Panc1 (cell line): ENCODE measurements around the gene KRT78. TPM values are rescaled to one million over a fixed set of nuclear protein-coding genes. Genes with fewer than 3 reads are reported as not detected.

ENCODE experiments used
- ATAC-seq: fragments of 200-7000 bp; cut with Tn5 transposase; 2 replicates; pipeline ENCODE4 v1.9.1; 2020; ENCODE audit warnings: mild to moderate bottlenecking, moderate library complexity
- BruUV-seq: library from RNA; stranded (reverse); fragments of 400-500 nt; replicated peaks from 2 replicates; lab custom pipeline; 2021; lab: Mats Ljungman, UMichigan
- CTCF ChIA-PET: fragments of 300-600 bp; sonication (Branson Sonifier 250); formaldehyde crosslinking; loops from one replicate; lab custom pipeline; 2022; ENCODE audit warnings: antibody characterized with exemption; lab: Charles Lee
- POLR2A ChIA-PET: fragments of 300-600 bp; sonication (Branson Sonifier 250); formaldehyde crosslinking; loops from one replicate; lab custom pipeline; 2022; ENCODE audit warnings: antibody characterized with exemption; lab: Charles Lee
- DNase-seq: peaks from one replicate; pipeline ENCODE4 v3.0.0-alpha.2; 2010; ENCODE audit warnings: low read depth, low spot score
- H3K27ac ChIP-seq: 2 replicates; pipeline ENCODE4 v1.5.1; 2011; ENCODE audit warnings: mild to moderate bottlenecking, low read length, inconsistent platforms
- H3K27me3 ChIP-seq: fragments of 200-500 bp; sonication (Bioruptor generic); 2 replicates; pipeline ENCODE4 v1.6.0; 2014; ENCODE audit warnings: low read length, inconsistent platforms; ENCODE audit not compliant: control insufficient read depth, insufficient read depth
- H3K36me3 ChIP-seq: fragments of 200-500 bp; sonication (Bioruptor generic); 2 replicates; pipeline ENCODE4 v1.5.1; 2014; ENCODE audit warnings: inconsistent platforms, mild to moderate bottlenecking, low read length, moderate library complexity; ENCODE audit not compliant: control insufficient read depth, insufficient read depth
- H3K4me1 ChIP-seq: 2 replicates; pipeline ENCODE4 v1.5.1; 2011; ENCODE audit warnings: inconsistent platforms, mild to moderate bottlenecking, low read length, moderate library complexity; ENCODE audit not compliant: control insufficient read depth, insufficient read depth
- H3K4me3 ChIP-seq, 2 experiments: 2 replicates each; pipeline ENCODE4 v1.5.1; 2011 to 2012; ENCODE audit warnings: low read depth in 2 of 2, low read length in 2 of 2, mild to moderate bottlenecking in 2 of 2, inconsistent platforms in 1 of 2, moderate library complexity in 1 of 2
- H3K9me3 ChIP-seq: fragments of 200-500 bp; sonication (Bioruptor generic); 2 replicates; pipeline ENCODE4 v1.5.1; 2014; ENCODE audit warnings: low read depth, mild to moderate bottlenecking, inconsistent platforms, low read length, moderate library complexity; ENCODE audit not compliant: control insufficient read depth, insufficient read depth
- CTCF ChIP-seq: fragments of 450-650 bp; IDR thresholded peaks from 2 replicates; pipeline ENCODE4 v1.5.1; 2017; ENCODE audit warnings: mild to moderate bottlenecking
- POLR2AphosphoS5 ChIP-seq: IDR thresholded peaks from 2 replicates; pipeline ENCODE4 v1.6.1; 2012; ENCODE audit warnings: mild to moderate bottlenecking, low read depth, low read length, moderate library complexity
- REST ChIP-seq, 2 experiments: IDR thresholded peaks; 2 replicates each; pipeline ENCODE4 v1.6.1; 2011 to 2012; ENCODE audit warnings: low read depth in 2 of 2, control low read depth in 1 of 2, low read length in 1 of 2, mild to moderate bottlenecking in 1 of 2, moderate library complexity in 1 of 2; ENCODE audit not compliant: insufficient read depth in 1 of 2
- SIN3A ChIP-seq: IDR thresholded peaks from 2 replicates; pipeline ENCODE4 v1.6.1; 2012; ENCODE audit warnings: low read depth, mild to moderate bottlenecking, low read length, moderate library complexity, borderline replicate concordance; ENCODE audit not compliant: insufficient read depth
- TCF7L2 ChIP-seq: IDR thresholded peaks from 2 replicates; pipeline ENCODE4 v1.6.1; 2011; ENCODE audit warnings: mild to moderate bottlenecking, low read depth, low read length, inconsistent platforms
- in situ Hi-C: cut with HindIII; loops from 2 replicates; pipeline ENCODE4 v1.10.0; 2016; ENCODE audit warnings: low sequenced_read_pairs, low pct_unique_long_range_greater_than_20kb
- intact Hi-C: fragments of 100-400 bp; cut with micrococcal nuclease; formaldehyde crosslinking; loops from one replicate; pipeline ENCODE4 v1.10.0; 2022; ENCODE audit not compliant: unreplicated experiment
- total RNA-seq: library from RNA; stranded (reverse); gene quantifications from one replicate; pipeline ENCODE4 v1.2.1, GENCODE V29; 2021; ENCODE audit not compliant: unreplicated experiment

KRT78 gene
- total RNA-seq, 1 experiment from 2014 or later: not detected

- ChIA-PET POLR2A (interaction anchor here (0.5 kb wide), 1 partner anchor 142 kb away, joined by 3 read pairs; no protein-coding TSS in a partner anchor), CTCF (no interaction called here)
- DNase-seq: no peak
- H3K27ac ChIP-seq: no peak overlapping the region
- peaks cover 2% of the 10 kb centered on the region; the same call in 1 of the 2 replicates for H3K27me3 ChIP-seq
- H3K4me1 ChIP-seq: peaks cover 5% of the 10 kb centered on the region; the same call in 1 of the 2 replicates
- no peaks in the 10 kb centered on the region for H3K36me3 ChIP-seq
- H3K4me3 ChIP-seq: no peak overlapping the region
- H3K9me3 ChIP-seq: no peaks in the 10 kb centered on the region
- TF ChIP-seq TCF7L2 (no peak), CTCF (no peak), SIN3A (no peak), POLR2AphosphoS5 (no peak), REST (IDR thresholded peaks at IDR 0.05; ENCODE audit: insufficient read depth in 1 of 2, low read depth in 2 of 2, low read length in 1 of 2) (no peak)
- no TSS peak for BruUV-seq
- intact Hi-C loops (no loop called here), in situ Hi-C loops (no loop called here)
- no peak for ATAC-seq
Observed at GRCh38 chr12:52814710-52815155, 34.1 kb downstream of the KRT78 start.

- TF ChIP-seq SIN3A: no peak
- no peak for TF ChIP-seq REST (IDR thresholded peaks at IDR 0.05; ENCODE audit: insufficient read depth in 1 of 2, low read depth in 2 of 2, low read length in 1 of 2)
- TF ChIP-seq TCF7L2: no peak
- TF ChIP-seq CTCF: no peak
- no peak for TF ChIP-seq POLR2AphosphoS5
- H3K4me1 ChIP-seq: peaks cover 5% of the 10 kb centered on the region; the same call in 1 of the 2 replicates
- ATAC-seq (no peak; the same call in 1 of the 2 replicates), DNase-seq (no peak)
- POLR2A ChIA-PET: no interaction called here
- in situ Hi-C loops: no loop called here
- CTCF ChIA-PET: interaction anchor here (0.7 kb wide), 1 partner anchor 235 kb away, joined by 3 read pairs; no protein-coding TSS in a partner anchor
- no TSS peak for BruUV-seq
- intact Hi-C loops: no loop called here
- H3K27ac ChIP-seq: no peak within 1 kb of the TSS
- no peaks in the 10 kb centered on the region for H3K36me3 ChIP-seq
- no peak within 1 kb of the TSS for H3K4me3 ChIP-seq
- H3K27me3 ChIP-seq: peaks cover 4% of the 10 kb centered on the region; the same call in 1 of the 2 replicates
- H3K9me3 ChIP-seq: no peaks in the 10 kb centered on the region
Observed at GRCh38 chr12:52813885-52814709, 34.7 kb downstream of the KRT78 start, which contains the start of gene KRT4. KRT4 (minus strand) TSS chr12:52814116; CDS start chr12:52814058, 58 bp downstream.
